SK-N-SH (cell line): ENCODE data around the gene RBMS1. TPM values are rescaled to one million over a fixed set of nuclear protein-coding genes. Genes with fewer than 3 reads are reported as not detected.
A peak's percentile ranks its signal among the peaks of the same experiment; 100 is the strongest.

Source experiments
- CTCF ChIA-PET: fragments of 300-600, 350-600 bp; formaldehyde crosslinking; extraction: SDS; loops from one replicate; lab custom pipeline; 2021; lab: Yijun Ruan, JAX
- POLR2A ChIA-PET: fragments of 350-600 bp; sonication (Branson Sonifier 250); formaldehyde crosslinking; extraction: SDS; loops from one replicate; lab custom pipeline; 2020; ENCODE audit warnings: antibody characterized with exemption, inconsistent platforms; lab: Yijun Ruan, JAX
- DNase-seq: peaks from one replicate; pipeline ENCODE4 v3.0.0; 2012
- H2AFZ ChIP-seq: fragments of 200-600 bp; sonication (generic); 2 replicates; pipeline ENCODE4 v1.8.1; 2016; ENCODE audit warnings: antibody characterized with exemption, mild to moderate bottlenecking, low read depth
- H3F3A ChIP-seq: fragments of 200-600 bp; sonication (generic); replicated peaks from 2 replicates; pipeline ENCODE3; 2016; ENCODE audit warnings: antibody characterized with exemption, mild to moderate bottlenecking; ENCODE audit not compliant: insufficient read depth
- H3K27ac ChIP-seq, 2 experiments: fragments of 200-500 bp in 1 of 2; fragments of 200-600 bp in 1 of 2; sonication (Bioruptor generic) in 1 of 2; sonication (generic), shearing (Covaris generic) in 1 of 2; 2 replicates each; pipeline versions ENCODE4 v1.5.1 to v1.6.1; 2014 to 2016; ENCODE audit warnings: low read depth in 2 of 2, inconsistent platforms in 1 of 2, low read length in 1 of 2, mild to moderate bottlenecking in 1 of 2, mixed read lengths in 1 of 2
- H3K27me3 ChIP-seq: fragments of 200-600 bp; sonication (generic), shearing (Covaris generic); 2 replicates; pipeline ENCODE4 v1.6.1; 2016; ENCODE audit warnings: mixed run types; ENCODE audit not compliant: insufficient read depth
- H3K36me3 ChIP-seq, 2 experiments: fragments of 200-500 bp in 1 of 2; fragments of 200-600 bp in 1 of 2; sonication (Bioruptor generic) in 1 of 2; sonication (generic) in 1 of 2; replicated peaks in 1 of 2; 2 replicates each; pipeline versions ENCODE3 to v1.5.1; 2014 to 2016; ENCODE audit warnings: low read length in 1 of 2, mild to moderate bottlenecking in 1 of 2; ENCODE audit not compliant: insufficient read depth in 2 of 2, control insufficient read depth in 1 of 2
- H3K4me1 ChIP-seq, 2 experiments: fragments of 200-500 bp in 1 of 2; fragments of 200-600 bp in 1 of 2; sonication (Bioruptor generic) in 1 of 2; sonication (generic), shearing (Covaris generic) in 1 of 2; 2 replicates each; pipeline versions ENCODE4 v1.5.1 to v1.6.1; 2014 to 2016; ENCODE audit warnings: low read depth in 1 of 2, low read length in 1 of 2, mixed run types in 1 of 2; ENCODE audit not compliant: insufficient read depth in 2 of 2, control insufficient read depth in 1 of 2
- H3K4me2 ChIP-seq: fragments of 200-600 bp; sonication (generic), shearing (Covaris generic); 2 replicates; pipeline ENCODE4 v1.6.1; 2017; ENCODE audit warnings: mixed run types
- H3K4me3 ChIP-seq, 2 experiments: fragments of 200-500 bp in 1 of 2; fragments of 200-600 bp in 1 of 2; sonication (Bioruptor generic) in 1 of 2; sonication (generic), shearing (Covaris generic) in 1 of 2; 2 replicates each; pipeline versions ENCODE4 v1.5.1 to v1.8.1; 2014 to 2016; ENCODE audit warnings: low read depth in 2 of 2, inconsistent platforms in 1 of 2, low read length in 1 of 2, mild to moderate bottlenecking in 1 of 2, mixed read lengths in 1 of 2, moderate library complexity in 1 of 2
- H3K79me2 ChIP-seq: fragments of 200-600 bp; sonication (generic); 2 replicates; pipeline ENCODE4 v1.8.1; 2017; ENCODE audit warnings: mild to moderate bottlenecking; ENCODE audit not compliant: insufficient read depth
- H3K9ac ChIP-seq: fragments of 200-600 bp; sonication (generic); 2 replicates; pipeline ENCODE4 v1.6.1; 2017; ENCODE audit warnings: mixed run types
- H3K9me2 ChIP-seq: fragments of 200-600 bp; sonication (generic); 2 replicates; pipeline ENCODE4 v1.6.1; 2017; ENCODE audit warnings: mixed run types
- H3K9me3 ChIP-seq: fragments of 200-600 bp; sonication (generic); 2 replicates; pipeline ENCODE4 v1.6.1; 2017; ENCODE audit warnings: mixed run types, mild to moderate bottlenecking, moderate library complexity
- H4K20me1 ChIP-seq: fragments of 200-600 bp; sonication (generic); 2 replicates; pipeline ENCODE4 v1.6.1; 2017; ENCODE audit warnings: mild to moderate bottlenecking, mixed run types; ENCODE audit not compliant: insufficient read depth
- ELF1 ChIP-seq: IDR thresholded peaks from 2 replicates; pipeline ENCODE4 v1.4.0; 2012
- EZH2phosphoT487 ChIP-seq: fragments of 200-600 bp; sonication (generic); IDR thresholded peaks from 2 replicates; pipeline ENCODE4 v1.6.1; 2017; ENCODE audit warnings: low read depth, mixed run types, mild to moderate bottlenecking, antibody characterized with exemption, moderate library complexity, borderline replicate concordance
- MEF2A ChIP-seq: IDR thresholded peaks from 2 replicates; pipeline ENCODE4 v1.4.0; 2012; ENCODE audit warnings: low read depth, borderline replicate concordance
- MXI1 ChIP-seq: IDR thresholded peaks from 2 replicates; pipeline ENCODE4 v1.6.1; 2012; ENCODE audit warnings: mild to moderate bottlenecking, low read depth, low read length, improper control_type of control experiment
- NFIC ChIP-seq: IDR thresholded peaks from 2 replicates; pipeline ENCODE4 v1.4.0; 2012; ENCODE audit warnings: borderline replicate concordance
- NRF1 ChIP-seq: IDR thresholded peaks from 2 replicates; pipeline ENCODE4 v1.6.1; 2012; ENCODE audit warnings: low read depth, mild to moderate bottlenecking, low read length
- POLR2AphosphoS5 ChIP-seq: IDR thresholded peaks from 2 replicates; pipeline ENCODE4 v1.6.1; 2012; ENCODE audit warnings: low read depth, low read length
- RCOR1 ChIP-seq: fragments of 150-350 bp; IDR thresholded peaks from 2 replicates; pipeline ENCODE4 v1.6.1; 2017; ENCODE audit warnings: antibody characterized with exemption, low read length
- RFX5 ChIP-seq: IDR thresholded peaks from 2 replicates; pipeline ENCODE4 v1.6.1; 2012; ENCODE audit warnings: mild to moderate bottlenecking, improper control_type of control experiment, low read length
- WGBS: methylation state at CpG from one replicate; pipeline ENCODE4 v1.1.6; 2017; ENCODE audit warnings: low lambda C conversion rate; 5-methylcytosine and 5-hydroxymethylcytosine counted together
- polyA plus RNA-seq, 3 experiments: library from polyadenylated mRNA; depleted of rRNA; stranded (reverse); fragments of >200 nt; gene quantifications; 2 replicates each; pipeline ENCODE4 v1.2.3, GENCODE V29; 2012
- TF ChIP-seq, protein P1 (sequence below): fragments of 150-350 bp; IDR thresholded peaks from 2 replicates; pipeline ENCODE4 v1.6.1; 2017; ENCODE audit warnings: antibody characterized with exemption, low read length, low read depth, borderline replicate concordance
- TF ChIP-seq, protein P2 (sequence below): IDR thresholded peaks from 2 replicates; pipeline ENCODE4 v1.4.0; 2012; ENCODE audit warnings: low read depth, borderline replicate concordance
- TF ChIP-seq, protein P3 (sequence below): IDR thresholded peaks from 2 replicates; pipeline ENCODE4 v1.6.1; 2012; ENCODE audit warnings: mild to moderate bottlenecking, low read depth, low read length, moderate library complexity
- TF ChIP-seq, protein P4 (sequence below): IDR thresholded peaks from 2 replicates; pipeline ENCODE4 v1.4.0; 2012; ENCODE audit warnings: low read depth, borderline replicate concordance
- TF ChIP-seq, protein P5 (sequence below): IDR thresholded peaks from 2 replicates; pipeline ENCODE4 v1.4.0; 2012; ENCODE audit warnings: low read depth

Gene RBMS1
- polyA plus RNA-seq, 1 of the 3 experiments (the other 2 are of a cell fraction): 56.5 TPM

DNA sequence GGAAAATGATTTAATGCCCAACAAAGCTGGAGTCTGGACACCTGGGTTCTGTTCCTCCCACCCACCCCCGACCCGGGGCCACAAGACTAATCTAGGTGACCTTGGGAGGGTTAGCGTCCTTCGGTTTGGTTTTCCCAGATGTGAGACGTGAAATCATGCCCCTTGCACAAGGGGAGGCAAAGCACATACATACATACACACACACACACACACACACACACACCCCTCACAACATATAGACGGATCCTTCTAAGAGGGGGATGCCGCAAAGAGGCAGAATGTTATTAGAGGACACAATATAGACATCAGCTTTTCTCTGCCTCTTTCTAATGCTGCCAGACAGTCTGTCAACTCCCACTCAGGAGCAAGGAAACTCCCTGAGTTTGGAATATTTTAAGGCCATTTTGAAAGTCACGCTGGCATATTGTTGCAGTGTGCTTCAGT, 616 bp upstream of the RBMS1 start:
- H3K9me2 ChIP-seq: no peaks in the 10 kb centered on the region
- TF ChIP-seq MXI1: 0 out of 2 replicates have a peak, but pooled peaks have one; percentile 6
- TF ChIP-seq ELF1: no peak
- no peak for TF ChIP-seq RCOR1
- TF ChIP-seq, protein P1, sequence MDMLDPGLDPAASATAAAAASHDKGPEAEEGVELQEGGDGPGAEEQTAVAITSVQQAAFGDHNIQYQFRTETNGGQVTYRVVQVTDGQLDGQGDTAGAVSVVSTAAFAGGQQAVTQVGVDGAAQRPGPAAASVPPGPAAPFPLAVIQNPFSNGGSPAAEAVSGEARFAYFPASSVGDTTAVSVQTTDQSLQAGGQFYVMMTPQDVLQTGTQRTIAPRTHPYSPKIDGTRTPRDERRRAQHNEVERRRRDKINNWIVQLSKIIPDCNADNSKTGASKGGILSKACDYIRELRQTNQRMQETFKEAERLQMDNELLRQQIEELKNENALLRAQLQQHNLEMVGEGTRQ: no peak
- TF ChIP-seq NFIC: no peak
- TF ChIP-seq, protein P2, sequence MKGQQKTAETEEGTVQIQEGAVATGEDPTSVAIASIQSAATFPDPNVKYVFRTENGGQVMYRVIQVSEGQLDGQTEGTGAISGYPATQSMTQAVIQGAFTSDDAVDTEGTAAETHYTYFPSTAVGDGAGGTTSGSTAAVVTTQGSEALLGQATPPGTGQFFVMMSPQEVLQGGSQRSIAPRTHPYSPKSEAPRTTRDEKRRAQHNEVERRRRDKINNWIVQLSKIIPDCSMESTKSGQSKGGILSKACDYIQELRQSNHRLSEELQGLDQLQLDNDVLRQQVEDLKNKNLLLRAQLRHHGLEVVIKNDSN: no peak
- TF ChIP-seq, all 33 proteins: peak for 1
- peak overlapping the region; percentile 91 to 97 for H3K27ac ChIP-seq
- peaks cover 13 to 15% of the 10 kb centered on the region in 2 experiments; a peak in 3 of 4 replicates for H3K4me1 ChIP-seq
- no peaks in the 10 kb centered on the region for H3K27me3 ChIP-seq
- ChIA-PET CTCF (interaction anchor here (1.0 to 1.7 kb wide), 3 partner anchors 65 to 500 kb away, joined by 3 to 4 read pairs (median 4); no protein-coding TSS in a partner anchor), POLR2A (no interaction called here)
- DNase-seq: no peak
- peaks cover 12% of the 10 kb centered on the region for H4K20me1 ChIP-seq
- 4% methylated on average over 8 of the region's 8 CpGs for WGBS
- no peaks in the 10 kb centered on the region for H3K36me3 ChIP-seq
- H3K4me3 ChIP-seq: peak overlapping the region; percentile 59 to 96
- H3F3A ChIP-seq: peaks cover 27% of the 10 kb centered on the region
- H3K9ac ChIP-seq: peak overlapping the region; percentile 97
- H2AFZ ChIP-seq: peak overlapping the region; percentile 75
- peaks cover 38% of the 10 kb centered on the region for H3K79me2 ChIP-seq
- peak overlapping the region; percentile 72 for H3K4me2 ChIP-seq
- no peaks in the 10 kb centered on the region for H3K9me3 ChIP-seq

DNA sequence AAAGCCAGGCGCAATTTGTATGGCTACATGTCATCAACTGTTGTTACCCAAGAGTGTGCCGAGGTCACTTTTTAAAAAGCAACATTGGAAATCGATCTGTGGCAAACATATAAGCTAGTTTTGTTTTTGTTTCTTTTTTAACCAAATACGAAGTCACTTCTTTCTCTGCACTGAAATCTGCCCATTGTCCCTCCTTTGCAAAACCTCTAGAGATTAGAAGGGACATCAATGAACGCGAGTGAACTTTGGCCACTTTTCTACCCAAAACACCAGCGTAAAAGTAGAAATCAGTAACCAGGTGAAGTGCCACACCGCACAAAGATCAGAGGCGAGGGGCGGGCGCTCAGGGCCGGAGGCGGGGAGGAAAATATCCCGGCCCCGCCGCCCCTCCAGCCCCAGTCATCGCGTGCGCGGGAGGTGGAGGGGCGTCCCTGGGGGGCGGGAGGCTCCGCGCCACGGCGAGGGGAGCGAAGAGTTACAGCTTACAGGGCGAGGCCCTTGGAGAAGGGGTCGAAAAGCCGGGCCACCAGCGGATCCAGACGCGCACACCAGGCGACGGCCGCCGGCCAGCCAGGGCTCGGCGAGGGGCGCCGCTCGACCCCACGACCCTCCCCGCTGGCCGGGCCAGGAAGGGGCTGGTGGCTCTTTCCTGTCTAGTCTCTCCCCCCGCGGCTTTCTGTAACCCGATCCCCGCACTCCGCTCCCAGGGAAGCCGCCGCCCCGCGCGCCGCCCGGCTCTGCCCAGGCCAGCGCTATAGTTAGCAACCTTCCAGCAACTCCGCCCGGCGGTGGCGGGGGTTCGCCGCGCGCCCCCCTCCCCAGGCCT, 993 bp downstream of the RBMS1 start:
- 3% methylated on average over 20 of the region's 66 CpGs for WGBS
- Histone ChIP-seq H2AFZ (peak overlapping the region; percentile 69), H3K27ac (peak overlapping the region; percentile 91 to 97), H3K36me3 (no peaks in the 10 kb centered on the region), H3K9me2 (no peaks in the 10 kb centered on the region), H4K20me1 (peaks cover 22% of the 10 kb centered on the region), H3K4me1 (peaks cover 18 to 21% of the 10 kb centered on the region in 2 experiments; a peak in 3 of 4 replicates), H3K4me3 (peak overlapping the region; percentile 59 to 96), H3K27me3 (no peaks in the 10 kb centered on the region), H3K79me2 (peaks cover 54% of the 10 kb centered on the region), H3F3A (peaks cover 27% of the 10 kb centered on the region), H3K9me3 (no peaks in the 10 kb centered on the region), H3K4me2 (peak overlapping the region; percentile 72), H3K9ac (peak overlapping the region; percentile 97)
- POLR2A ChIA-PET: interaction anchor here (1.0 kb wide), 1 partner anchor 94 kb away, joined by 5 read pairs; no protein-coding TSS in a partner anchor
- DNase-seq: peak; percentile 82
- CTCF ChIA-PET: interaction anchor here (0.6 to 2.0 kb wide), 5 partner anchors 12 to 382 kb away, joined by 3 to 4 read pairs (median 4); no protein-coding TSS in a partner anchor
- no peak for TF ChIP-seq EZH2phosphoT487
- no peak for TF ChIP-seq NRF1
- TF ChIP-seq, protein P3, sequence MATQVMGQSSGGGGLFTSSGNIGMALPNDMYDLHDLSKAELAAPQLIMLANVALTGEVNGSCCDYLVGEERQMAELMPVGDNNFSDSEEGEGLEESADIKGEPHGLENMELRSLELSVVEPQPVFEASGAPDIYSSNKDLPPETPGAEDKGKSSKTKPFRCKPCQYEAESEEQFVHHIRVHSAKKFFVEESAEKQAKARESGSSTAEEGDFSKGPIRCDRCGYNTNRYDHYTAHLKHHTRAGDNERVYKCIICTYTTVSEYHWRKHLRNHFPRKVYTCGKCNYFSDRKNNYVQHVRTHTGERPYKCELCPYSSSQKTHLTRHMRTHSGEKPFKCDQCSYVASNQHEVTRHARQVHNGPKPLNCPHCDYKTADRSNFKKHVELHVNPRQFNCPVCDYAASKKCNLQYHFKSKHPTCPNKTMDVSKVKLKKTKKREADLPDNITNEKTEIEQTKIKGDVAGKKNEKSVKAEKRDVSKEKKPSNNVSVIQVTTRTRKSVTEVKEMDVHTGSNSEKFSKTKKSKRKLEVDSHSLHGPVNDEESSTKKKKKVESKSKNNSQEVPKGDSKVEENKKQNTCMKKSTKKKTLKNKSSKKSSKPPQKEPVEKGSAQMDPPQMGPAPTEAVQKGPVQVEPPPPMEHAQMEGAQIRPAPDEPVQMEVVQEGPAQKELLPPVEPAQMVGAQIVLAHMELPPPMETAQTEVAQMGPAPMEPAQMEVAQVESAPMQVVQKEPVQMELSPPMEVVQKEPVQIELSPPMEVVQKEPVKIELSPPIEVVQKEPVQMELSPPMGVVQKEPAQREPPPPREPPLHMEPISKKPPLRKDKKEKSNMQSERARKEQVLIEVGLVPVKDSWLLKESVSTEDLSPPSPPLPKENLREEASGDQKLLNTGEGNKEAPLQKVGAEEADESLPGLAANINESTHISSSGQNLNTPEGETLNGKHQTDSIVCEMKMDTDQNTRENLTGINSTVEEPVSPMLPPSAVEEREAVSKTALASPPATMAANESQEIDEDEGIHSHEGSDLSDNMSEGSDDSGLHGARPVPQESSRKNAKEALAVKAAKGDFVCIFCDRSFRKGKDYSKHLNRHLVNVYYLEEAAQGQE: no peak
- TF ChIP-seq, protein P1: no peak
- peak; percentile 14; the same call in 1 of the 2 replicates for TF ChIP-seq MEF2A
- TF ChIP-seq, protein P2: 0 out of 2 replicates have a peak, but pooled peaks have one; percentile 7
- TF ChIP-seq RFX5: no peak
- TF ChIP-seq, protein P4, sequence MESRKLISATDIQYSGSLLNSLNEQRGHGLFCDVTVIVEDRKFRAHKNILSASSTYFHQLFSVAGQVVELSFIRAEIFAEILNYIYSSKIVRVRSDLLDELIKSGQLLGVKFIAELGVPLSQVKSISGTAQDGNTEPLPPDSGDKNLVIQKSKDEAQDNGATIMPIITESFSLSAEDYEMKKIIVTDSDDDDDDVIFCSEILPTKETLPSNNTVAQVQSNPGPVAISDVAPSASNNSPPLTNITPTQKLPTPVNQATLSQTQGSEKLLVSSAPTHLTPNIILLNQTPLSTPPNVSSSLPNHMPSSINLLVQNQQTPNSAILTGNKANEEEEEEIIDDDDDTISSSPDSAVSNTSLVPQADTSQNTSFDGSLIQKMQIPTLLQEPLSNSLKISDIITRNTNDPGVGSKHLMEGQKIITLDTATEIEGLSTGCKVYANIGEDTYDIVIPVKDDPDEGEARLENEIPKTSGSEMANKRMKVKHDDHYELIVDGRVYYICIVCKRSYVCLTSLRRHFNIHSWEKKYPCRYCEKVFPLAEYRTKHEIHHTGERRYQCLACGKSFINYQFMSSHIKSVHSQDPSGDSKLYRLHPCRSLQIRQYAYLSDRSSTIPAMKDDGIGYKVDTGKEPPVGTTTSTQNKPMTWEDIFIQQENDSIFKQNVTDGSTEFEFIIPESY: peak; percentile 59; the same call in 1 of the 2 replicates
- TF ChIP-seq POLR2AphosphoS5: peak; percentile 8
- TF ChIP-seq, protein P5, sequence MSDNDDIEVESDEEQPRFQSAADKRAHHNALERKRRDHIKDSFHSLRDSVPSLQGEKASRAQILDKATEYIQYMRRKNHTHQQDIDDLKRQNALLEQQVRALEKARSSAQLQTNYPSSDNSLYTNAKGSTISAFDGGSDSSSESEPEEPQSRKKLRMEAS: peak; percentile 73
